AML-193 (cell line): ENCODE measurements around the gene E2F3.
"Not testable (repeated sequence)": the region's sequence is repeated elsewhere in the genome, so short reads cannot be mapped to it uniquely, and the experiment has no call there.

ENCODE experiments used
- DNase-seq, 2 experiments: peaks; one replicate each; lab custom pipeline; 2025; lab: John Stamatoyannopoulos, UW

The E2F3 gene

GRCh38 chr6:20433929-20434328 lies 32.2 kb downstream of the E2F3 start:
- no peak for DNase-seq

DNA sequence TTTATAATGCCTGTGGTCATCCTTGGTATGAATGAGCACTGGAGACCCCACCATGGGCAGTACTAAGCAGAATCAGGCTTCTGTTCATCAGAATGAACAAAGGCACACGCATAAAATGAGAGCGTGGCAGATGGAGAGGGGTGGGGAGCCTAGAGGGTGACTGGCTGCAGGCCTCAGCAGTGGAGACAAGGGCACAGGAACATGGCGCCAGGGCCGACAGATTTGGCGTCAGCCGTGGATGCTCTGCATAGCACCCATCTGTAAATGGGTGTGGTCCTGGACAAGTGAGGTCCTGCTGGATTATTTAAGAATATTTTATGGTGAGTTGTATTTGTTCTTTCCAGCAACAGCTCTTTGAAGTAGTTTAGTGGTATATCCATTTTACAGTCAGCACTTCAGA lies 33.1 kb downstream of the E2F3 start:
- no peak for DNase-seq

DNA sequence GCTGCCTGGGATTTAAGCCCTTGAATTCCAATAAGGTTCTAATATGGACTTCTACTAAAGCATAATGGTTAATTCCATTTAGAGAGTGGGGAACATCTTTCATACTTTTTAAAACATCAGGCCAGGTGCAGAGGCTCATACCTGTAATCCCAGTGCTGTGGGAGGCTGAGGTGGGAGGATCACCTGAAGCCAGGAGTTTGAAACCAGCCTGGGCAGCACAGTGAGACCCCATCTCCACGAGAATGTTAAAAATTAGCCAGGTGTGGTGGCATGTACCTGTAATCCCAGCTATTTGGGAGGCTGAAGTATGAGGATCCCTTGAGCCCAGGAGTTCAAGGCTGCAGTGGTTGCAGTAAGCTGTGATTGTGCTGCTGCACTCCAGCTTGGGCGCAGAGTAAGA lies 35.0 kb downstream of the E2F3 start:
- no peak for DNase-seq

- no peak for DNase-seq
Observed at GRCh38 chr6:20437639-20438038, 36.0 kb downstream of the E2F3 start.

GRCh38 chr6:20438462-20439070 lies 36.9 kb downstream of the E2F3 start:
- DNase-seq, result no peak

GRCh38 chr6:20439558-20439957 lies 37.9 kb downstream of the E2F3 start:
- DNase-seq, result no peak

DNA sequence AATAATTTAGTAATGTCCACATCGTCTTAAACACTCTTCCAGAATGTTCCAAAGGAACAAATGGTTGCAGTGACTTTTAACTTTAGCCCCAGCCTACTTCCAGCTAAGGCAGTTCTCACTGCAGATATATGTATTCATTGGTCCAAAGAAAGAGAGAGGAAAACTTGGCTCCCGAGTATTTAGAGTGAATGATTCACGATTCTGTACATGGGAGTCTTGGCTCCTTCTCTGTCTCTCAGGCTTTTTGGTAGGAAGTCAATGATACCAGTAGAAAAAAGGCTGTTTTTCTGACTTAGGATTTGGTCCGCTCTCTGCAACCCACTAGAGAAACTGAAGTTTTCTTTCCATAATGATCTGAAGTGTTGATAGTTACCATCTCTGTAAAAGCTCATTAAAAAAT lies 38.6 kb downstream of the E2F3 start:
- no peak for DNase-seq

GRCh38 chr6:20441236-20441635 lies 39.6 kb downstream of the E2F3 start:
- DNase-seq, result no peak

DNA sequence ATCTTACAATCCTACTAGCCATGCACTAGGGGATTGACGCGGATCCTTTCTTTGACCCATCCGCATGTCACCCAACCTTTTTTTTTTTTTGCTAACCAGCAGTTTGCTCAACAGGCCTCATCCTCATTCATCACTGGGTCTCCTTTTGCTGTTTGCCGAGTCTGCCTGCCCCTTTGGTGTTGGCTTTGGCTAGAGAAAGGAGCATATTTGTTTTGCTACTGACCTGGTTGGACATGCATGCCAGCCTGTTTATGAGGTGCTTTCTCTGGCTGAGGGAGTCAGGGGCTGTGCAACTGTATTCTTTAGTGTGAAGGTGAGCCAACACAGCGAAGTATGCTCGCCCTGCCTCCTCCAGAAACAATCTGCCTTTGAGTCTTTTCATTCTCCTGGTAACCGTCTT lies 40.2 kb downstream of the E2F3 start:
- no peak for DNase-seq

- DNase-seq, result no peak
Observed at GRCh38 chr6:20444786-20445271, 43.1 kb downstream of the E2F3 start.

- DNase-seq, result no peak
Observed at GRCh38 chr6:20447157-20447556, 45.5 kb downstream of the E2F3 start.

- DNase-seq, result no peak
Observed at GRCh38 chr6:20447581-20448132, 46.0 kb downstream of the E2F3 start.

DNA sequence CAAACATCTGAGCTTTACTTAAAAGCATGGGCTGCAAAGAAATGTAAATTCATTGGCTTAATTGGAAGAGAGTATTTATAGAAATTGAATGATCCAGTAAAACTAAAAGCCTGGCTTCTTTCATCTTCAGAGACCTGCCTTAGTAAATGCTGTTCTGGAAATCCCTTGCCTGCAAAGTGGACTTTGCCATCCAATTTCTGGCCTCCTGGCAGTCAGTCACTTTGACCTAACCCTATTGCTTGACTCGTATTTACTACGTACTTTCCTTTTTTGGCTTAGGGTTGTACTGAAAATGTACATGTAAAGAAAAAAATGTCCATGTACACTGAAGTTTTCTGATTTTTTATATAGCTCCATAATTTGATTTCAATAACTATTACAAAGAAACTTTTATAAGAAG lies 47.1 kb downstream of the E2F3 start:
- DNase-seq, result no peak

GRCh38 chr6:20454204-20454824 lies 52.6 kb downstream of the E2F3 start:
- DNase-seq, result no peak

DNA sequence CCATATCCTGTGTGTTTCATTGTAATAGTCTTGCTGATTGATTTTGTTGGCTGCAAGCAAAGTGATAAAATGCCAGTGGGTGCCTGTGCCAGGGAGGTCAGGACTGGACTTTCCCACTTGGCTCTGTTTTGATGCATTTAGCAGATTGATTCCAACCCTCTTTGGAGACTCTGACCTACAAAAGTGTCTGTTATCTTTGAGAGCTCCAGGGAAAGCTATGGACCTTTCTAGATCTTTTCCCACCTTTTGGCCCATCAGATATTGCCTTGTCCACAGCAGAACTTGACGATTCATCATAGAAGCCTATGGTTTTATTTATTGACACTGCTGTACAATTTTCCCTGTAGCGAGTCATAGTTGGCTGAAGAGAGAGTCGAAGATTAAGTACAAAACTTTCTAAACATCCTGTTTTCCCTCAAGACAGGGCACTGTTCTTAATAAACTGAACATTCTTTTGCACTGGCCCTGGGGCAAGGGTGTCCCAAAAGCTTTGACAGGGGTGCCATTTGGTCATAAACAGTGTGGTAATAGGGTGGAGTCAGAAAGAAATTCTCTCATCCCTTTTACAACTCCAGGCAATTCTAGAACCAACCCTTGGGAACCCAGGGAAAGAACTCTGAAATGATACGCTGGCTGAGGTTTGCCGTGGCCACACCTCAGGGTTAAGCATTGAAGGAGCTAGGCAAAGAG lies 53.7 kb downstream of the E2F3 start:
- no peak for DNase-seq

DNA sequence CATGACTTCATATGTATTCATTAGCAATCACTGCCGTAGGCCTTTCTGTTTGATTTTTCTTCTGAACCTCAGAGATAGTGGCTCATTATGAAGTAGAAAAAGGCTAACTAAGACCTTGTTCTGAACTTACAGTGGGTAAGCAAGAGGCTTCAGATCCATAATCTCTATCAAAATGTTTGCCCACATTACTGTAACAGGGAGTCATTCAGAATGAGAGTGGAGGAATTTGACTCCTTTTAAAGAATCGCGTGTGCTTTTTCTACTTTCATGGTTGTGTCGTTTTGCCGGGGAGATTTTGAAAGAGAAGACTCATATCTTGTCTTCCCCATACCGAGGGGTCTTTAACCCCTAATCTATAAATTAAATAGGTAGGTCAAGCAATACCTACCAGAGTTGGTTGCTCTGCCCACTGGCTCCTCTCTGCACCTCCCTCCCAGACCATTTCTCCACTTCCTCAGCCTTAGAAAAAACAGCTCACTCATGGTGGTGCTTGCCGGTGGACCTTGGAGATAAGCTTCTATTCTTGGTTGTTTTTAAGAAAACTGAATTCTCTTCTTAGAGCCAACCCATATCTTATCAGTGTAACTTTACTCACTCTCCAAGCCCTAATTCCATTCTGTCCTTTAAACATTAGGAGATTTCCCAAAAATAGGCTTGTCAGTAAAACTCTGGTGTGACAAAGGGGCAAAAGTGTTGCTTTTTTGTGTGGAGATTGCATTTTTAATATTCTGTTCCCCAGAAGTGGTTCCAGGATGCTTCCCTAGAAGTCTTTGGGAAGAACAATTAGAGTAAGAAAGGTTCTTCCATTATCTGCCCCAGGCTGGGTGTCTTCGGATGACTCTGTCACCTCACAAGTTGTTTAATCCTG lies 56.6 kb downstream of the E2F3 start:
- DNase-seq, result no peak

GRCh38 chr6:20459682-20460081 lies 58.0 kb downstream of the E2F3 start:
- no peak for DNase-seq

DNA sequence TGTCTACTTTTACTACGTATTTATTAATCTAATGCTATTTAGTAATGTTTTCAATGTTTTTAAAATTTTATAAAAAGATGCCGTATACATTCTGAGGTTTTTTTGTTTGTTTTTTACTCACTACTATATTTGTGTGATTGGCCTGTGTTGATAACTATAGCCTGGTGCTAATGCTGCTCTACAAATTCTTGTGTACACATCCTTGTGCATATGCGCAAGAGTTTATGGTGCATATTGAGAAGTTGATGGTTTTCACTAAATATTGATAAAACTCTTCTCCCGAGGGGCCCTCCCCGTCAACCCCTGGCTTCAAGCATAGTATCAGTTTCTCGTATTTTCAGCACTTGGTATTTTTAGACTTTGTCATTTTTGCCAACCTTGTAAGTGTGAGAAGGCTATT lies 59.9 kb downstream of the E2F3 start:
- no peak for DNase-seq

- DNase-seq, result no peak
Observed at GRCh38 chr6:20463396-20463795, 61.7 kb downstream of the E2F3 start.

DNA sequence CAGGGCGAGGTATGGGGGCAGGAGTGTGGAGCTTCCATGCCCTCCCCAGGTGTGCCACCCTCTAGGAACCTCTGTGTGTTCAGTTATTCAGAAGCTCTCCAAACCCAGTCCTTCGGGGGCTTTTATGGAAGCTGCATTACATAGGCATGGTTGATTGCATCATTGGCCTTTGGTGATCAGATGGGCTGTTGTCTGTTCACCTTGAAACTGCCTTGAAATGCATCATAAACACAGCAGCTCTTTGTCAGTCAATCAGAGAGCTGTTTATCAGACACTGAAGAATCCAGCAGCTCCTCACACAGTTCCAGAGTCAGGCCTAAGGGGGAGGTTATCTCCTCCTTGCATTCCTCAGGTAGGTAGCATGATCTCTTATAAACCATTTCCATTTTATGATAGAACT lies 62.4 kb downstream of the E2F3 start:
- DNase-seq, result no peak

DNA sequence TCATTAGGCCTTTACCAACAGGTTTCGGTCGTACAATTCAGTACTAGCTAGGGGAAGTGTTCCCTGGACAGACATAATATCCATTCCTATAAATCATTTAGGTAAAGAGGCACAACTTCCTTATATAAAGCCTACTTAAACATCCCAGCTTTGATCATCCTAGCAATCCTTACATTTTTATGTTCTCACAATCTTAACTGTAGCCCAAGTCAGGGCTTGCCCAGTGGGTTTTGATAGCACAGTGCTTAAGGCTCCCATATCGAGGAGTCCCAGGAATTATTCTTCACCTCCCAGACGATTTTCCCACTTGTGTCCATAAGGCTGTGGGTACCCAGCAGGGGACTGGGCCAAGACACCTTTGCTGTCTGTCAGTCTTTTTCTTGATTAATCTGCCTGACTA lies 63.2 kb downstream of the E2F3 start:
- no peak for DNase-seq

DNA sequence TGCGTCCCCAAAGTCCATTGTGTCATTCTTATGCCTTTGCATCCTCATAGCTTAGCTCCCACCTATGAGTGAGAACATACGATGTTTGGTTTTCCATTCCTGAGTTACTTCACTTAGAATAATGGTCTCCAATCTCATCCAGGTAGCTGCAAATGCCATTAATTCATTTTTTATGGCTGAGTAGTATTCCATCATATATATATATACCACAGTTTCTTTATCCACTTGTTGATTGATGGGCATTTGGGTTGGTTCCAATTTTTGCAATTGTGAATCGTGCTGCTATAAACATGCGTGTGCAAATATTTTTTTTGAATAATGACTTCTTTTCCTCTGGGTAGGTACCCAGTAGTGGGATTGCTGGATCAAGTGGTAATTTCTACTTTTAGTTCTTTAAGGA lies 63.9 kb downstream of the E2F3 start:
- DNase-seq, result not testable (repeated sequence)
